Astrocyte (in vitro differentiated cells and primary cell): Measurements from ENCODE around the gene TBC1D5.

Source experiments
- EZH2 ChIP-seq: IDR thresholded peaks from 2 replicates; pipeline ENCODE4 v1.6.1; 2012; ENCODE audit warnings: mild to moderate bottlenecking, low read length, inconsistent platforms; ENCODE audit not compliant: insufficient read depth
- TF ChIP-seq, protein P1 (sequence below): IDR thresholded peaks from 2 replicates; pipeline ENCODE4 v1.5.1; 2011; ENCODE audit warnings: low read depth, mild to moderate bottlenecking, inconsistent platforms, low read length, moderate library complexity; ENCODE audit not compliant: insufficient read depth

DNA sequence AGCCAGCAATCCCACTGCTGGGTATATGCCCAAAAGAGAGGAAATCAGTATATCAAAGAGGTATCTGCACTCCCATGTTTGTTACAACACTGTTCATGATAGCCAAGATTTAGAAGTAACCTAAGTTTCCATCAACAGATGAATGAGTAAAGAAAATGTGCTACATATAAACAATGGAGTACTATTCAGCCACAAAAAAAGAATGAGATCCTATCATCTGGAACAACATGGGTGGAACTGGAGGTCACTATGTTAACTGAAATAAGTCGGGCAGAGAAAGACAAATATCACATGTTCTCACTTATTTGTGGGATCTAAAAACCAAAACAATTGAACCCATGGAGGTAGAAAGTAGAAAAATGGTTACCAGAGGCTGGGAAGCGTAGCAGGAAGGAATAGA lies 108.2 kb downstream of the TBC1D5 start:
- TF ChIP-seq EZH2 = no peak
- TF ChIP-seq, protein P1, sequence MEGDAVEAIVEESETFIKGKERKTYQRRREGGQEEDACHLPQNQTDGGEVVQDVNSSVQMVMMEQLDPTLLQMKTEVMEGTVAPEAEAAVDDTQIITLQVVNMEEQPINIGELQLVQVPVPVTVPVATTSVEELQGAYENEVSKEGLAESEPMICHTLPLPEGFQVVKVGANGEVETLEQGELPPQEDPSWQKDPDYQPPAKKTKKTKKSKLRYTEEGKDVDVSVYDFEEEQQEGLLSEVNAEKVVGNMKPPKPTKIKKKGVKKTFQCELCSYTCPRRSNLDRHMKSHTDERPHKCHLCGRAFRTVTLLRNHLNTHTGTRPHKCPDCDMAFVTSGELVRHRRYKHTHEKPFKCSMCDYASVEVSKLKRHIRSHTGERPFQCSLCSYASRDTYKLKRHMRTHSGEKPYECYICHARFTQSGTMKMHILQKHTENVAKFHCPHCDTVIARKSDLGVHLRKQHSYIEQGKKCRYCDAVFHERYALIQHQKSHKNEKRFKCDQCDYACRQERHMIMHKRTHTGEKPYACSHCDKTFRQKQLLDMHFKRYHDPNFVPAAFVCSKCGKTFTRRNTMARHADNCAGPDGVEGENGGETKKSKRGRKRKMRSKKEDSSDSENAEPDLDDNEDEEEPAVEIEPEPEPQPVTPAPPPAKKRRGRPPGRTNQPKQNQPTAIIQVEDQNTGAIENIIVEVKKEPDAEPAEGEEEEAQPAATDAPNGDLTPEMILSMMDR = no peak
